HepG2 (cell line): ENCODE measurements around the gene PTCD1. TPM values are rescaled to one million over a fixed set of nuclear protein-coding genes. Genes with fewer than 3 reads are reported as not detected.

Experiments
- ATAC-seq: fragments of 200-7000 bp; cut with Tn5 transposase; 3 replicates; pipeline ENCODE4 v1.9.1; 2020; ENCODE audit warnings: mild to moderate bottlenecking, moderate library complexity
- BruUV-seq: library from RNA; stranded (reverse); fragments of 400-500 nt; replicated peaks from 2 replicates; lab custom pipeline; 2021; lab: Mats Ljungman, UMichigan
- CTCF ChIA-PET: fragments of 300-600 bp; formaldehyde crosslinking; extraction: SDS; loops from one replicate; lab custom pipeline; 2021; ENCODE audit warnings: low total read pairs, inconsistent platforms, low intra/inter-chr PET ratio; lab: Yijun Ruan, JAX
- POLR2A ChIA-PET: fragments of 350-600 bp; sonication (Branson Sonifier 250); formaldehyde crosslinking; loops from one replicate; lab custom pipeline; 2020; ENCODE audit warnings: antibody characterized with exemption, inconsistent platforms; lab: Yijun Ruan, JAX
- DNase-seq: peaks from one replicate; pipeline ENCODE4 v3.0.0-alpha.2; 2015; ENCODE audit warnings: low spot score
- FAIRE-seq: peaks from 3 replicates; lab custom pipeline; 2011; peaks lifted over from hg19 to GRCh38; lab: Jason Lieb, UNC
- H2AFZ ChIP-seq: one replicate; pipeline ENCODE4 v1.6.1; 2011; ENCODE audit warnings: low read length, inconsistent platforms
- H3K27ac ChIP-seq: fragments of 300-600 bp; 3 replicates; pipeline ENCODE4 v1.8.0; 2011; ENCODE audit warnings: mixed run types, mild to moderate bottlenecking, mixed read lengths, low read length, inconsistent platforms; ENCODE audit not compliant: insufficient read depth; ENCODE audit errors: extremely low read length
- H3K27me3 ChIP-seq, 2 experiments: fragments of 200-600 bp in 1 of 2; 2 replicates in 1 of 2; 3 replicates in 1 of 2; pipeline versions ENCODE4 v1.6.0 to v1.8.0; 2011; ENCODE audit warnings: low read length in 2 of 2, mild to moderate bottlenecking in 2 of 2, moderate library complexity in 2 of 2, inconsistent platforms in 1 of 2; ENCODE audit not compliant: insufficient read depth in 2 of 2, control insufficient read depth in 1 of 2
- H3K36me3 ChIP-seq, 2 experiments: fragments of 200-600 bp in 1 of 2; replicated peaks in 1 of 2; 2 replicates in 1 of 2; 3 replicates in 1 of 2; pipeline versions ENCODE4 v1.5.1 to v1.8.0; 2011; ENCODE audit warnings: low read length in 2 of 2, inconsistent platforms in 1 of 2; ENCODE audit not compliant: insufficient read depth in 2 of 2, control insufficient read depth in 1 of 2
- H3K4me1 ChIP-seq: 2 replicates; pipeline ENCODE4 v1.5.1; 2012; ENCODE audit warnings: low read length, inconsistent platforms; ENCODE audit not compliant: insufficient read depth
- H3K4me2 ChIP-seq: 2 replicates; pipeline ENCODE4 v1.6.0; 2011; ENCODE audit warnings: low read depth, low read length, inconsistent platforms
- H3K4me3 ChIP-seq, 3 experiments: fragments of 200-600 bp in 1 of 3; sonication (generic), shearing (Covaris generic) in 1 of 3; replicated peaks in 1 of 3; 2 replicates each; pipeline ENCODE4 v1.5.1; 2011 to 2016; ENCODE audit warnings: low read length in 3 of 3, inconsistent platforms in 2 of 3, low read depth in 2 of 3, mild to moderate bottlenecking in 2 of 3, control low read depth in 1 of 3, mixed read lengths in 1 of 3; ENCODE audit not compliant: insufficient read depth in 1 of 3
- H3K79me2 ChIP-seq: one replicate; pipeline ENCODE4 v1.6.1; 2011; ENCODE audit warnings: low read length, inconsistent platforms; ENCODE audit not compliant: insufficient read depth
- H3K9ac ChIP-seq: 2 replicates; pipeline ENCODE4 v1.6.0; 2011; ENCODE audit warnings: mild to moderate bottlenecking, low read depth, low read length, inconsistent platforms; ENCODE audit not compliant: insufficient read depth
- H3K9me3 ChIP-seq: 2 replicates; pipeline ENCODE4 v1.5.1; 2012; ENCODE audit warnings: mild to moderate bottlenecking, low read length
- H4K20me1 ChIP-seq: 2 replicates; pipeline ENCODE4 v1.6.0; 2011; ENCODE audit warnings: inconsistent platforms, mild to moderate bottlenecking, low read length, moderate library complexity; ENCODE audit not compliant: insufficient read depth
- DR1 ChIP-seq: sonication (generic); formaldehyde crosslinking; IDR thresholded peaks from 2 replicates; pipeline ENCODE4 v1.8.0; 2021; ENCODE audit warnings: mild to moderate bottlenecking, missing genetic modification reagents, inconsistent platforms
- HOXA3 ChIP-seq: sonication (generic); formaldehyde crosslinking; IDR thresholded peaks from 2 replicates; pipeline ENCODE4 v1.5.0; 2020; ENCODE audit warnings: missing genetic modification reagents
- KLF16 ChIP-seq, 2 experiments: sonication (generic) in 1 of 2; formaldehyde crosslinking in 1 of 2; IDR thresholded peaks; 2 replicates each; pipeline versions ENCODE4 v1.6.1 to v1.8.0; 2016 to 2023; ENCODE audit warnings: missing genetic modification reagents in 2 of 2, missing compliant biosample characterization in 1 of 2
- LCORL ChIP-seq, 2 experiments: fragments of 450-650 bp in 1 of 2; sonication (generic) in 1 of 2; formaldehyde crosslinking in 1 of 2; IDR thresholded peaks; 2 replicates each; pipeline versions ENCODE4 v1.5.0 to v1.6.1; 2017 to 2020; ENCODE audit warnings: antibody characterized with exemption in 1 of 2, missing genetic modification reagents in 1 of 2
- PAXIP1 ChIP-seq: sonication (generic); formaldehyde crosslinking; conservative IDR thresholded peaks from 2 replicates; pipeline ENCODE4 v1.4.0; 2020; ENCODE audit warnings: mild to moderate bottlenecking, missing genetic modification reagents, moderate library complexity
- RAD21 ChIP-seq: fragments of 450-650 bp; formaldehyde crosslinking; IDR thresholded peaks from 2 replicates; pipeline ENCODE4 v1.5.0; 2020; ENCODE audit warnings: mild to moderate bottlenecking
- SAFB2 ChIP-seq: sonication (generic); formaldehyde crosslinking; IDR thresholded peaks from 2 replicates; pipeline ENCODE4 v1.5.1; 2020; ENCODE audit warnings: missing genetic modification reagents, low read depth, mild to moderate bottlenecking, borderline replicate concordance
- SNAPC5 ChIP-seq: sonication (generic); formaldehyde crosslinking; IDR thresholded peaks from 2 replicates; pipeline ENCODE4 v1.8.1; 2023; ENCODE audit warnings: mild to moderate bottlenecking, missing genetic modification reagents, borderline replicate concordance
- TEAD3 ChIP-seq: optimal IDR thresholded peaks from 2 replicates; pipeline ENCODE3; 2016; ENCODE audit warnings: borderline replicate concordance
- THAP8 ChIP-seq: sonication (generic); formaldehyde crosslinking; IDR thresholded peaks from 2 replicates; pipeline ENCODE4 v1.5.1; 2020; ENCODE audit warnings: missing genetic modification reagents, mild to moderate bottlenecking, borderline replicate concordance
- ZMYM3 ChIP-seq: sonication (generic); formaldehyde crosslinking; IDR thresholded peaks from 2 replicates; pipeline ENCODE4 v1.5.1; 2020; ENCODE audit warnings: mild to moderate bottlenecking, missing genetic modification reagents
- ZNF121 ChIP-seq: sonication (generic); formaldehyde crosslinking; IDR thresholded peaks from 2 replicates; pipeline ENCODE4 v1.5.0; 2020; ENCODE audit warnings: mild to moderate bottlenecking, missing genetic modification reagents
- ZNF605 ChIP-seq: sonication (generic); formaldehyde crosslinking; IDR thresholded peaks from 2 replicates; pipeline ENCODE4 v1.8.0; 2022; ENCODE audit warnings: mild to moderate bottlenecking, missing genetic modification reagents
- ZNF776 ChIP-seq: sonication (generic); formaldehyde crosslinking; IDR thresholded peaks from 2 replicates; pipeline ENCODE4 v1.4.0; 2020; ENCODE audit warnings: mild to moderate bottlenecking, missing genetic modification reagents
- WGBS: methylation state at CpG from one replicate; pipeline ENCODE4 v1.1.6; 2017; ENCODE audit warnings: low lambda C conversion rate; 5-methylcytosine and 5-hydroxymethylcytosine counted together
- in situ Hi-C: cut with HindIII; loops from 2 replicates; pipeline ENCODE4 v1.10.0; 2017; ENCODE audit warnings: low pct_unique_long_range_greater_than_20kb; ENCODE audit not compliant: extremely low pct_ligation_motif_present
- intact Hi-C: fragments of 100-400 bp; cut with micrococcal nuclease; formaldehyde crosslinking; loops from one replicate; pipeline ENCODE4 v1.10.0; 2022; ENCODE audit not compliant: unreplicated experiment
- polyA plus RNA-seq, 8 experiments: library from polyadenylated mRNA; depleted of rRNA in 3 of 8; stranded (reverse) in 7 of 8; unstranded in 1 of 8; fragments of >200 nt; fragmentation: Illumina TruSeq in 4 of 8; extraction: Trizol in 4 of 8; gene quantifications; 2 replicates each; pipeline versions ENCODE4 v1.2.1 to v1.2.3, GENCODE V29; 2011 to 2016; ENCODE audit warnings: low read depth in 4 of 8, missing spikeins in 1 of 8, mixed read lengths in 1 of 8; ENCODE audit not compliant: insufficient read depth in 1 of 8
- total RNA-seq, 5 experiments: library from RNA; depleted of rRNA; stranded (reverse); fragments of >200 nt; fragmentation: Illumina TruSeq; extraction: Trizol; gene quantifications; 2 replicates each; pipeline ENCODE4 v1.2.3, GENCODE V29; 2016; ENCODE audit warnings: low read depth in 1 of 5

The PTCD1 gene
- total and polyA plus RNA-seq, 2 of the 13 experiments (the other 11 are each of a cell fraction or from before 2014, with no cell fraction given), result 3.0 to 8.4 TPM

GRCh38 chr7:99375070-99375807 lies 63.4 kb downstream of the PTCD1 start:
- Histone ChIP-seq H2AFZ (no peak overlapping the region), H3K9ac (peak overlapping the region; percentile 93), H3K4me1 (peaks cover 54% of the 10 kb centered on the region), H3K4me2 (peak overlapping the region; percentile 84), H3K36me3 (0 out of 5 replicates have a peak, but pooled peaks cover 1 to 3% of the 10 kb centered on the region in 2 experiments), H3K4me3 (peak overlapping the region; percentile 87 to 99 (median 95)), H3K27me3 (no peaks in the 10 kb centered on the region), H3K9me3 (no peaks in the 10 kb centered on the region), H3K79me2 (peaks cover 11% of the 10 kb centered on the region), H3K27ac (peak overlapping the region; percentile 91), H4K20me1 (peaks cover 2% of the 10 kb centered on the region; the same call in 1 of the 2 replicates)
- in situ Hi-C loops, result no loop called here
- no TSS peak for BruUV-seq
- ChIA-PET POLR2A (interaction anchor here (0.7 to 1.6 kb wide), 2 partner anchors 33 to 60 kb away, joined by 4 to 7 read pairs; partner anchors contain the start of genes BUD31 and PDAP1), CTCF (no interaction called here)
- WGBS, result 22% methylated on average over 9 of the region's 58 CpGs
- ATAC-seq (peak; percentile 69), FAIRE-seq (no peak), DNase-seq (peak; percentile 64)
- intact Hi-C loops, result no loop called here
- TF ChIP-seq ZNF776 (CRISPR knock-in tag) (0 out of 2 replicates have a peak, but pooled peaks have one; percentile 56), ZMYM3 (peak; percentile 73; the same call in 1 of the 2 replicates), TEAD3 (peak; percentile 43), PAXIP1 (CRISPR knock-in tag) (peak; percentile 49; the same call in 1 of the 2 replicates), ZNF121 (CRISPR knock-in tag) (peak; percentile 83), RAD21 (peak; percentile 47; the same call in 1 of the 2 replicates), SNAPC5 (CRISPR knock-in tag) (no peak), KLF16 (CRISPR knock-in tag; IDR thresholded peaks at IDR 0.05) (peak in 1 of 2 experiments; percentile 52; a peak in 1 of 4 replicates), ZNF605 (CRISPR knock-in tag) (peak; percentile 20; the same call in 1 of the 2 replicates), DR1 (CRISPR knock-in tag) (no peak), LCORL (IDR thresholded peaks at IDR 0.05) (no peak), LCORL (CRISPR knock-in tag; IDR thresholded peaks at IDR 0.05) (no peak), THAP8 (peak; percentile 24; the same call in 1 of the 2 replicates), HOXA3 (CRISPR knock-in tag) (0 out of 2 replicates have a peak, but pooled peaks have one; percentile 13), SAFB2 (0 out of 2 replicates have a peak, but pooled peaks have one; percentile 26)
